GM08714 (cell line): Measurements from ENCODE around the gene STX12.
"Not testable (repeated sequence)": the region's sequence is repeated elsewhere in the genome, so short reads cannot be mapped to it uniquely, and the experiment has no call there.

Source experiments
- H3K4me3 ChIP-seq: fragments of 200-500 bp; sonication (Bioruptor generic); 2 replicates; pipeline ENCODE4 v1.5.1; 2014; ENCODE audit warnings: mild to moderate bottlenecking, low read length, inconsistent platforms
- ZNF274 ChIP-seq: IDR thresholded peaks from 2 replicates; pipeline ENCODE4 v1.6.1; 2012; ENCODE audit warnings: mild to moderate bottlenecking, low read depth, low read length

Gene STX12

DNA sequence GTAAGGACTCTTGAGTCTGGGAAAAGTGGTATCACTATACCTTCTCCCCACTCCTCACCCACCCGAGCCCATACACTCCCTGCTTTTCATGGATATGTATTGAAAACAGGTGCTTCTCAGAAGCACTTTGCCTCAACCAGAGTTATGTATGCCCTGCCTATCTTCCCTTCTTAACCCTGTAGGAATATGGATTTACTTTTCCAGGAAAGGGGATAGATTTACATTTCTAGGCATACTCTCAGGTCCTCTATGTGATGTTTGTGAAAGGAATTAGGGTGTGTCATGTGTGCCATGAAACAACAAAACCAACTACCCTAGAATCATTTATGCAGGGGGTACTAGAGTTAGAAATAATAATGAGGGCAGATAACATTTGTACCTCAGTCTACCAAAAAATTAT, 11.0 kb upstream of the STX12 start:
- TF ChIP-seq ZNF274: no peak
- H3K4me3 ChIP-seq: no peak overlapping the region

DNA sequence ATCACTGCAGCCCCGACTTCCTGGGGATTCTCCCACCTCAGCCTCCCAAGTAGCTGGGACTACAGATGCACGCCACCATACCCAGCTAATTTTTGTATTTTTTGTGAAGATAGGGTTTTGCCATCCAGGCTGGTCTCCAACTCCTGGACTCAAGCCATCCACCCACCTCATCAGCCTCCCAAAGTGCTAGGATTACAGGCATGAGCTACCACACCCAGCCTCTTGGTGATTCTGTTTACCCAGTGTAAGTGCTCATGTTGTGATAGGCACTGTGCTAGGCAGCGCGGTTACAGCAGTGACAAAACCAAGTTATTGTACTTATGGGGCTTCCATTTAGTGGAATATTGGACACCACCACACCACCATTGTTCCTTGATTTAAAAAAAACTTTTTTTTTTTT, 9.7 kb upstream of the STX12 start:
- no peak overlapping the region for H3K4me3 ChIP-seq
- TF ChIP-seq ZNF274: no peak

DNA sequence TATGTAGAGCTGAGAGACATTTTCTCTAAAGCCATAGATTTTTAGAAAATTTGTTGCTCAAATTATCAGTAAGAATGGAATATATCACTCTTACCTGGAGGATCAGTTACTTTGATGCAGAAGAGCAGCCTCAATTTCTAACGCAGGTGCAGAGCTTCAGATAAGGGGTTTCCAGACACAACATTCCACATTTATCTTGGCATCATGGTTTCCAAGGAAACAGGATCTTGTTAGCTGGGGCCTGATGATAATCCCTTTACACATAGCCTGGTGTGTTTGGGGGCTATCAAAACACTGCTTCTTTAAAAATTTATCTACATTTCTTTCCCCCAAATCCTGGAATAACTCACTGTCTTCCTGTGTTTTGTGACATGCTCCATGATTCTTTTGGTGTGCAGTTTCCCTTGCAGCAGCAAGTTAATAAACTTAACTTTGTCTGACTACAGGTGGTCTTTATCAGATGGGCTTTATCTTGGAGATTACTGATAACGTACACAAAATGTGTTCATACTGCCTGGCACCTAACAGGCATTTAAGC, 2.7 kb upstream of the STX12 start:
- no peak for TF ChIP-seq ZNF274

DNA sequence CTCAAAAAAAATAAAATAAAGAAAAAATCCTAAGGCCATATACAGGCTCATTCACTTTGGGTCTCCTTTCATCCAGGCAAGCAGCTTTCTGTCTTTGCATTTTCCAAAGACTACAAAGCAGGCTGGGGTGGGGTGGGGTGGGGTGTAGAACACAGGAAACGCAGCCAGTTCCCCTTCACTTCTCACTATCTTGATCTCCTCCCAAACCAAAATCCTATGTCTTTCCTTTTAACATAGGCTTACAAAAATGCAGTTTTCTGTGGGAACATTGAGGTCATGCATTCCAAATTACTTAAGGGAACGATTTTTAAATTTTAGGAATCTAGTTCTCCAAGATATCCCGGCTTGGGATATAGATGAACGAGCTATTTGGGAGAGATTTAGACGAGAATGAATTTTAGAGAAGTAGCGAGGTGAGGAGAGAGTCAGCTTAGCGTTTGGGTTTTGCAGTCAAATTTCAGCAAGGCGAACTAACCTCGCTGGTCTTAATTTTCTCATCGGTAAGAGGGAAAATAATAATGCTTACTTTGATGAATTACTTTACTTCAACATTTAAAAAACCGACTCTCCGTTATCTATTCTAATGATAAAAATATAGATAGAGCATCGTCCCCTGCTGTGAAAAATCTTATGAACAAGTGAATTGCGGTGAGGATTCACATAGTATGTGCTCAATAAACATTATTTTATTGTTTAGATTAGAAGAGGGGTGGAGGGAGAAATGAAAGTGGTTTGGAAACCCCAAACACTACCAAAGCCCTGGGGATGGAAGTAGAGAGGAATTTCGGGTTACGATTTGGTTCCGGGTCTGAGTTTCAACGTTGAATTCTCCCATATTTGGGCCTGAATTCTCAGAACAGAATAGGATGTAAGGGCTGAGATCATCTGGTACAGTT, 735 bp upstream of the STX12 start:
- TF ChIP-seq ZNF274: no peak
- H3K4me3 ChIP-seq: peak overlapping the region; percentile 52; the same call in 1 of the 2 replicates

More for the DNA sequence above, 2.7 kb upstream of the STX12 start:
- H3K4me3 ChIP-seq: no peak overlapping the region

DNA sequence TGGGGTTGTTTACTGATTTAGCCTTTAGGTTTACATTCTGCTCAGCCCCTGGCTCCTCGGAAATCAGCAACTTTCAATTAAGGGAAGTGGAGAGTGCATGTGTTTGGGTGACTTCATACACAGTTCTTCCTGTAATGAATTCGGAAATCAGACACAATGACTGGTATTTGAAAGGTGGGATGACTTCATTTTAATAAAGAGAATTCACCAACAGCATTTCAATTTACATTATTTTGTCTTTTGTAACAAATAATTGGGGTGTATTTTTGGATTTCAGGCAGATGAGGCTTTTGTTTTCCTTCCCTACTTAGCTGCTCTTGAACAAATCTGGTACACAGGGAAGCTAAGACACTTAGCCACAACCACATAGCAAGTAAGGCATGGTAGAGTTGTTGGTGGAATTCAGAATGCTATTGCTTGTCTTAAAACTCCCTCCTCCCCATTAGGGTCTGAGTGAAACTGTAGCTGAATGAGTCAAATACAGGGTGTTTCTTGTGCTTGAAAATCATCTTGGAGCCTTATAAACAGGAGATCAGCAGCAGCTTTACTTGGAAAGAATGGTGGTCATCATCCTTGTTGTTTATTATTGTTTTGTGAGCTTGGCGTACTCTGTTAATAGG, 917 bp downstream of the STX12 start:
- TF ChIP-seq ZNF274: no peak
- peak overlapping the region; percentile 94 for H3K4me3 ChIP-seq

DNA sequence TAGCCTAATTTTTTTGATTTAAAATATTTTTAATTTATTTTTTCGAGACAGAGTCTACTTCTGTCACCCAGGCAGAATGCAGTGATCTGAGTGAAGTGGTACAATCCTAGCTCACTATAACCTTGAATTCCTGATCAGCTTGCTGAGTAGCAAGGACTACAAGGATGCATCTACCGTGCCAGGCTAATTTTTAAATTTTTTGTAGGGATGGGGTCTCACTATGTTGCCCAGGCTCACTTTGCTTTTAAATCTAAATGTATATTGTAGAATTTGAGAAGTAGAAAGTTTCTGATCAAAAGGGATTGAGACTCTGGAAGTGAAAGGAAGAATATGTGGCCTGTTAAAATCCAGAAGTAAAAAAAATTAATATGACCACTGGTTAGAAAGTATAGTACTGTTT, 1.6 kb downstream of the STX12 start:
- no peak for TF ChIP-seq ZNF274
- H3K4me3 ChIP-seq: peak overlapping the region; percentile 94

DNA sequence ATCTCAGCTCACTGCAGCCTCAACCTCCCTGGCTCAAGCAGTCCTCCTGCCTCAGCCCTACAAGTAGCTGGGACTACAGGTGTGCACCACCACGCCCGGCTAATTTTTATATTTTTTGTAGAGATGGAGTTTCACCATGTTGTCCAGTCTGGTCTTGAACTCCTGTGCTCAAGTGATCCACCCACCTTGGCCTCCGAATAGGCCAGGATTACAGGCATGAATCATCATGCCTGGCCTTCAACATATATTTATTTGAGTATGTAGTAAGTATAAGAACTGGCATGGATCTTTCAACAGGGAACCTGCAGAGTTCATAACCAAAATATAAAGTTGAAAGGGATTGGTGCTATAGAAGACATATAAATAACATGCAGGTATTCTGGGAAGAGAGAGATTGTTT, 2.3 kb downstream of the STX12 start:
- H3K4me3 ChIP-seq: not testable (repeated sequence)

DNA sequence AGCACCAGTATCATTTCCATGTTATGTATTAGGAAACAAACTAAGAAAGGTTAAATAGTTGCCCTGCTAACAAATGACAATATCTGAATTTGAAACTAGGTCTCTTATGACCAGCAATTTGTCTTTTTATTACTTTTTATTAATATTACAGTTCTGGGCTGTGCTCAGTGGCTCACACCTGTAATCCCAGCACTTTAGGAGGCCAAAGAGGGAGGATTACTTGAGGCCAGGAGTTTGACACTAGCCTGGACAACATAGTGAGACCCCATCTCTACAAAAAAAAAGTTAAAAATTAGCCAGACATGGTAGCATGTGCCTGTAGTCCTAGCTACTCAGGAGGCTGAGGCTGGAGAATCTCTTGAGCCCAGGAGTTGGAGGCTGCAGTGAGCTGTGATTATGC, 3.3 kb downstream of the STX12 start:
- not testable (repeated sequence) for H3K4me3 ChIP-seq

DNA sequence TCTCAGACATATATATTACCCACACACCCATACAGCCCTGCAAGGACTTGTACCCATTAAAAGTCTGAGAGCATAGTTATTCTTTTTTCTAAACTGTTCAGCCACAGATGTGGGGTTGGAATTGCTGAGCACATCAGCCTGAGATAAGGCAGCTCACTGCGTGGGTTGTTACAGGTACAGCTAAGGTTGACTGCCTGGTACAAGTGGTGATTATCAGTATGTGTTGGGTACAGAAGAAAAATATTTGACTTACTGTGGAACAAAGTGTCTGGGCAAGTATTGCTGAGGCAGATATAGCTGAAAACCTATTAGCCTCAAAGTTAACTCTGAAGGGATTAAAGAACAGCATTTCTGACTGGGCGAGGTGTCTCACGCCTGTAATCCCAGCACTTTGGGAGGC, 5.0 kb downstream of the STX12 start:
- no peak for TF ChIP-seq ZNF274
- H3K4me3 ChIP-seq: no peak overlapping the region

DNA sequence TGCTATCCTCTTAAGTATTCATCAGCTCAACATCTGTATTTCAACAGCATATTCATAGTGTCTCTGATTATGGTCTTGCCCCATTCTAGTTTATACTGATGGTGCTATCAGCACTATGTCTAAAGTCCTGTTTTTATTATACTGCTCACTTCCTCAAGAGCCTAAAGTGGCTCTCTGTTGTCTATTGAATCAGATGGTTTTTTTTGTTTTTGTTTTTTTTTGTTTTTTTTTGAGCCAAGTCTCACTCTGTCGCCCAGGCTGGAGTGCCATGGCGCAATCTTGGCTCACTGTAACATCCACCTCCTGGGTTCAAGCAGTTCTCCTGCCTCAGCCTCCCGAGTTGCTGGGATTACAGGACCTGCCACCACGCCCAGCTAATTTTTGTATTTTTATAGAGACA, 6.1 kb downstream of the STX12 start:
- TF ChIP-seq ZNF274: no peak
- no peak overlapping the region for H3K4me3 ChIP-seq

DNA sequence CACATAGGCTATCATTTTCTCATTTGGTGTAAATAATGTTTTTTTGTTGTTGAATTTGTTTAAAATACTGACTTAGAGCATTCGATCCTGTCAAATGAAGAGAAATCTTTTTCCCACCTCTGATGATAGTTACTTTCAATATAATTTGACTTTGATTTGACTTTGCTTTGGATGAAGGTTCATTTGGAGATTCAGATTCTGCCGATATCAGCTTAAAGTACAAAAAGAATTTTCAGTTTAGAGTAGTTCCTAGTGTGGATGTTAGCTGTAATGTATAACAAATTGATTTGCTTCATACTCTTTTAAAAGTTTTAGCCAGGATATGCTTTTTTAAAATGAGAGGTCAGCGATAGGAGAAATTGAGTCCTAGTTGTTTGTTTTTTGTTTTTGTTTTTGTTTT, 9.9 kb downstream of the STX12 start:
- no peak for TF ChIP-seq ZNF274
- no peak overlapping the region for H3K4me3 ChIP-seq

DNA sequence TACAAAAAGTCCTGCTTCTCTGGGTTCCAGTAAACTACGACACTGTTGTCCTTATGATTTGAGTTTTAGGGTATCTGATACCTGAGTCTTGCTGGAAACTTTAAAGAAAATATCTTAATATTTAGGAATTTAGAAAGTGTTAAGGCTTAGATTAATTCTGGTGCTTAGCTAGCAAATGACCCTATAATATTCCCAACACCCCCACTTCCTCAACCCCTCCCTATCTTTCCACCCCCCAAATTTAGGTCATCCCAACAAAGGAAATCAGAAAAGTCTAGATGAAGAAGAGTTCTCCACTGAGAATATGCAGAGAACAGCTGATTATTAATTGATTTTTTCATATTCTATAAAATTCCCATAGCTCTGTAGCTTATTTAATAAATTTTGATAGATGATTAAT, 11.7 kb downstream of the STX12 start:
- no peak overlapping the region for H3K4me3 ChIP-seq
- TF ChIP-seq ZNF274: no peak

DNA sequence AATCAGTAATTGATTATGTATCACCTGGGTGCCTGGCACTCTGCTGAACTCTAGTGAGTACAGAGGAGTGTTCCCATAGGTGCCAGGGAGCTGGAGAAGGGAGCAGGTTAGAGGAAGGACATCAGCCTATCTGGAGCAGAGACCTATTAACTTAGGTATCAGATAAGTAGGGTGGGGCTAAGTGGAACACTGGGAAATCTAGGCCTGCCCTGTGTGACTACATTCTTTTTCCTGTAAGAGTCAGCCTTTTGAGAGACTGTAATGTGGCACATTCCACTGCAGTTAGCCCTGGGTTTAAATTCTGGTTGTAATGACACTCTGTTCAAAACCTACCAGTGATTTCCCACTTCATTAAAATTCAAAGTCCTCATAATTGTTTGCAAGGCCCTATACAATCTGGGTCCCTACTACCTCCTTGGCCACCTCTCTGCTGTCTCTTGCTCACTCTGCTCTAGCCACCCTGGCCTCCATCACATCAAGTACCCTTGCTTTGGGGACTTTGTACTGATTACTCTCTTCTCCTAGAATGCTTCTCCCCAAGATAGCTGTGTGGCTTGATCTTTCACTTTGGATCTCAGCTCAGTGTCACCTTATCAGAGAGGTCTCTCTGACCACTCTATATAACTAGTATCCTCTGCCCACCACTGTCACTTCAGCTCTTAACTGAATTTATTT, 12.9 kb downstream of the STX12 start:
- TF ChIP-seq ZNF274: no peak

DNA sequence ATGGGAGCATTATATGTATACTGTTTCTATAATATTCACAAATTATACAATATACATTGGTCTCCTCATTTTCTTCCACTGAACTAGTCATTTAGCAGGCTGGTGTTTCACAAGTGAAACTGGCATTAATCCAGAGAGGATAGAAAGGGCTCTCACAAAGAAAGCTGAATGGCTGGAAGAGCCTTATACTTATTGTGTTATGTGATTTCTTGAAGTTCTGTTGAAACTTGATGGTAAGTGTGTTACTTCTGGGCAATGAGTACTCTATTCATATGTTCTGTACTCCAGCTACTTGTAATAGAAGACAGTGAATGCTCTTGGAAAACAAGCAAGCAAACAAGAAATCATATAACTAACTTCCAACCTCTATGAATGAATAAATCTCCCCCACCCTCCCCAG, 14.9 kb downstream of the STX12 start:
- no peak for TF ChIP-seq ZNF274
- H3K4me3 ChIP-seq: no peak overlapping the region

More for the DNA sequence above, 12.9 kb downstream of the STX12 start:
- no peak overlapping the region for H3K4me3 ChIP-seq
